ENCODE measurements around the gene ATP2C2.
"Not testable (repeated sequence)": the region's sequence is repeated elsewhere in the genome, so short reads cannot be mapped to it uniquely, and the experiment has no call there.

ATP2C2 gene

DNA sequence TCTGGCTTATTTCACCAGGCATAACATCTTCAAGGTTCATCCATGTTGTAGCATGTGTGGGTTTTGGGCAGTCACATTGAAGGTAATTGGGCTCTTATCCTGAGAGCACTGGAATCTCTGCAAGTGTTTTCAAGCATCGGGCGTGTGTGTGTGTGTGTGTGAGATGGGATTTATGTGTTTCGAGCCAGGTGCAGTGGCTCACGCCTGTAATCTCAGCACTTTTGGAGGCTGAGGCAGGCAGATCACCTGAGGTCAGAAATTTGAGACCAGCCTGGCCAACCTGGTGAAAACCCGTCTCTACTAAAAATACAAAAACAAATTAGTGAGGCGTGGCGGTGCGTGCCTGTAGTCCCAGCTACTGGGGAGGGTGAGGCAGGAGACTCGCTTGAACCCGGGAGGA is 27.7 kb downstream of the ATP2C2 start:
- DNase-seq (ENCODE audit: low read depth in 2 of 2), result not testable (repeated sequence)

DNA sequence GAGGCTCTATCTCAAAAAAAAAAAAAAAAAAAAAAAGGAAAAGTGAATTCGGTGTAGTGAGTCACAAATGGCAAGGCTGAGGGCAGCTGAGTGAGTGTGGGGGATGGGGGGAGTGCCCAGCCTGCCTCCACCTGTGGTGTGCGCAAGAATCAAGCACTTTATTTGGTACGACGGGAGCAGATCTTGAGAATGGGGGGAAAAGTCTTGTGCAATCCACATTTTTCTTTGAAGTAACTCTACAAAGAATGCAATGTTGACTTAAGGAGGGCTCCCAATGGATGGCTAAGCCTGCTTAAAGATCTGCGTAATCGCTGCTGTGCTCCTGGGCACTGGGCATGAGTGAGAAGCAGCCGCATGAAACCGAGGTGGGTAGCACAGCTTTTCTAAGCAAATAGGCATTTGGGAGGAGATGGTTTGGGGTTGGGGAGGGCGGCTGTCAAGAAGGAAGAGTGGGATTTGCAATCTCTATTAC is 28.2 kb downstream of the ATP2C2 start:
- DNase-seq (ENCODE audit: low read depth in 2 of 2), result no peak

DNA sequence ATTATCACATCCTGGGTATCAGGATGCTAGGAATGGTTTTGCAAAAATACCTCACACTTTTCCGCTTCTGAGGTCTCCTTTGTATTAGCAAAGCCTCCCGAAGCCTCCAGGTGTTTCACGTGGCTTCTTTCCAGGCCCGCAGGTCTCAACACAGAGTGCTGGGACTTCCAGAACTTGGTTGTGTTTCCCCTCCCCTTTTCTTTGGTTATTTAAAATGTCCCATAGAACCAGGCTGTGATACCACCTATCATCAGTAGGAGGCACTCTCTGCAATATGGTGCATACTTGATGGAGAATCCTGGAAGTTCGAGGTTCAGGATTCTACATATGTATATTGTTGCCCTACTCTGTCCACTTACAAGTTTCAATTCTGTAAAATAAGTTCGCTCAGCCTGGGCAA is 28.8 kb downstream of the ATP2C2 start:
- DNase-seq (ENCODE audit: low read depth in 2 of 2), result no peak

DNA sequence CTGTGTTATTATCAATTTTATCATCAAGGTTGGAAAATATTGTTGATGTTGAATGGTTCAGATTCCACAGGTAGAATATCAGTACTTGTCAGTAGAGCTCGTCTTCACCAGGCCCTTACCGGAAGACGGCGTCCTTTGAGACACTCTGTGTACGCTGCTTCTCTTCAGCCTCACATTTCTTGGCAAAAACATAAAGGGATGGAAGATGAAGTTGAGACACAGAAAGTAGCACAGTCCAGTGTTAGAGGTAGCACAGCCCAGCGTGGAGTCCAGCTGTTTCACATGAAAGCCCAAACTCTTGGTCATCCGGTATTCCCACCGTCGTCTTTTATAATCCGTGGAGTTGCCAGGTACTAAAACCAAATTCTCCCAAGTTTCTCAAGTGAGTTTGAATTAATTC is 30.4 kb downstream of the ATP2C2 start:
- DNase-seq (ENCODE audit: low read depth in 2 of 2), result no peak

DNA sequence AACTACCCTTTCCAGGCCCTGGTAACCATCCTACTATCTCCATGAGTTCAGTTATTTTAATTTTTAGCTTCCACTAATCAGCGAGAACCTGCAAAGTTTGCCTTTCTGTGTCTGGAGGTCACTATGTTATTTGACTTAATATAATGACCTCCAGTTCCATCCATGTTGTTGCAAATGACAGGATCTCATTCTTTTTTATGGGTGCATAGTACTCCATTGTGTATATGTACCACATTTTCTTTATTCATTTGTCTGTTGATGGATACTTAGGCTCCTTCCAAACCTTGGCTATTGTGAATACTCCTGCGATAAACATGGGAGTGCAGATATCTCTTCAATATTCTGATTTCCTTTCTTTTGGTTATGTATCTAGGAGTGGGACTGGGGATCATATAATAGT is 31.6 kb downstream of the ATP2C2 start:
- DNase-seq (ENCODE audit: low read depth in 2 of 2), result not testable (repeated sequence)

DNA sequence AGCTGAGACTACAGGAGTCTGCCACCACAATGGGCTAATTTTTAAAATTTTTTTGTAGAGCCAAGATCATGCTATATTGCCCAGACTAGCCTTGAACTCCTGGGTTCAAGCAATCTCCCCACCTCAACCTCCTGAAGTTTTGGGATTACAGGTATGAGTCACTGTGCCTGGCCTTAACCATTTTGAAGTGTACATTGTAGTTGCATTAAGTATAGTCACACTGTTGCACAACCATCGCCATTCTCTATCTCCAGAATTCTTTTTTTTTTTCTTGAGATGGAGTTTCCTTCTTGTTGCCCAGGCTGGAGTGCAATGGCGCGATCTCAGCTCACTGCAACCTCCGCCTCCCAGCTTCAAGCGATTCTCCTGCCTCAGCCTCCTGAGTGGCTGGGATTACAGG is 35.1 kb downstream of the ATP2C2 start:
- not testable (repeated sequence) for DNase-seq (ENCODE audit: low read depth in 2 of 2)

DNA sequence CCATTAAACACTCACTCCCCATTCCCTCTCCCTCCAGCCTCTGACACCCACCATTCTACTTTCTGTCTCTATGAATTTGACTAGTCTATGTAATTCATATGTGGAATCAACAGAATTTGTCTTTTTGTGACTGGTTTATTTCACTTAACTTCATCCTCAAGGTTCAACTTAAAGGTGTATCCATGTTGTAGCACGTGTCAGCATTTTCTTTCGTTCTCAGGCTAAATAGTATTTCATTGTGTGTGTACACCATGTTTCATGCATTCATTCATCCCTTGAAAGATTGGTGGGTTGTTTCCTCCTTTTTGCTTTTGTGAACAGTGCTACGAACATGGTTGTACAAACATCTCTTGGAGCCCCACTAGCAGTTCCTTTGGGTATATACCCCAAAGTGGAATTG is 36.0 kb downstream of the ATP2C2 start:
- no peak for DNase-seq (ENCODE audit: low read depth in 2 of 2)

DNA sequence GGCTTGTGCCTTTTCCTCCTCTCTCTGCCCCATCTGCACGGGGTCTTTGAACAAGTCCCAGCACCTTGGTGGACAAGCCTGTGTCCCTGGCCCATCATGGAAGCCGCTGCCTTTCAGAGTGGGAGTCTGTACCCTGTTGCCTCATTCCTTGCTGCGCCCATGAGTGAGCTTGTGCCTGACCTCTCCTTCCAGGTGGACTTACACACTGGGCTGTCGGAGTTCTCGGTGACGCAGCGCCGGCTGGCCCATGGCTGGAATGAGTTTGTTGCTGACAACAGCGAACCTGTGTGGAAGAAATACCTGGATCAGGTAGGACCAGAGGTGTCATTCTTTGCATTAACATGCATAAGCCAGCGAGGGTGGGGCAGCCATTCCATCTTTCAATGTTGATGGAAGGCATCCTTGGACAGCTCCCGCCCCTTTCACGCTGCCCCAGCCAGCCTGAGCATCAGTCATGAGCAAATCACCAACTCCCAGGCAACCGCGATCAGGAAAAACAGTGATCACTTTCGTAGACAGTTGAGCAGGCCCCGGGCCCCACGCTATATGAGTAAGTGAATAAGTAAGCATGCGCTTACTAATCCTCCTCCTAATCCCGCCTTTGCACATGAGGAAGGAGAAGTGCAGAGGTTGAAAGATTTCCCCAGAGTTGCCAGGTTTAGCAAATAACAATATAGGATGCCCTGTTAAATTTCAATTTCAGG is 36.8 kb downstream of the ATP2C2 start:
- DNase-seq (ENCODE audit: low read depth in 2 of 2), result no peak

DNA sequence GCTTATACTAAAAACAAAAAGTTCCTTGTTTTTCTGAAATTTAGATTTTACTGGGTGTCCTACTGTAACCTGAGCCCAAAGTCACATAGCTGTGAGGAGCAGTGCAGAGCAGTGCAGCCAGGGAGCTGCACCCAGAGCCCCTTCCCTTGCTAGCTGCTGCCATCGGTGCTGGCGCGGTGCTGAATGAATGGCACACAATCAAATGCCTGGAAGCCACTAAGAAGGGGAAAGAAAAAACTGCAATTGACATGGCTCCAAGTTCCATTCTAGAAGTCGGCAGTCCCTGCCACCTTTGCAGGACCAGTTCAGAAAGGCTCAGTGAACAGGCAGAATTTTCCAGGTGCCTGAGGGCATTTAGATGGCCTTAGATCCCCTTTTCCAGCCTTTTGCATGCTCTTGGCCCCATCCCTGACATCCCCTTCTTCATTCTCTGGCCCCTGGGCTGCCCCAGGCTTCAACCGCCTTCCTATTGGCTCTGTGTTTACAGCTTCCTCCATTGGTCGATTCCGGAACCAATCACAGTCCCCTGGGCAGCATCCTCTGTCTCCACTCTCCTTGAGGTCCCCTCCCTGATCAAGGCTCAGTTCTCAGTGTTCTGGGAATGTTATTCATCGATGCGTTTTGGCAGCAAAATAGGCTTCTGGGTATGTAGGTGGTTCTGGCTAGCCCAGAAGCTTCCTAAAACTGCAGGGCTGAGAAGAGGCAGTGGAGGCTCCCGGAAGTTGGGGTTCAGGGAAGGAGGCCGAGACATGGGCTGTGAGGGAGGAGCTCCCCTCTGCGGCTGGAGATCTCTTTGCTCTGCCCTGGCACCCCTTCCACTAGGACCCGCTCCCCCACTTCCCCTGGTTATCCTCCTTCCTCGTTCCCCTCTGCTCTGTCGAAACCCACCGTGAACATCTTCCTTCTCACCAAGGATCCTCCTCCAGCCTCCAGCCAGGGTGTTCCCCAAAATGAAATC is 37.9 kb downstream of the ATP2C2 start:
- no peak for DNase-seq (ENCODE audit: low read depth in 2 of 2)

DNA sequence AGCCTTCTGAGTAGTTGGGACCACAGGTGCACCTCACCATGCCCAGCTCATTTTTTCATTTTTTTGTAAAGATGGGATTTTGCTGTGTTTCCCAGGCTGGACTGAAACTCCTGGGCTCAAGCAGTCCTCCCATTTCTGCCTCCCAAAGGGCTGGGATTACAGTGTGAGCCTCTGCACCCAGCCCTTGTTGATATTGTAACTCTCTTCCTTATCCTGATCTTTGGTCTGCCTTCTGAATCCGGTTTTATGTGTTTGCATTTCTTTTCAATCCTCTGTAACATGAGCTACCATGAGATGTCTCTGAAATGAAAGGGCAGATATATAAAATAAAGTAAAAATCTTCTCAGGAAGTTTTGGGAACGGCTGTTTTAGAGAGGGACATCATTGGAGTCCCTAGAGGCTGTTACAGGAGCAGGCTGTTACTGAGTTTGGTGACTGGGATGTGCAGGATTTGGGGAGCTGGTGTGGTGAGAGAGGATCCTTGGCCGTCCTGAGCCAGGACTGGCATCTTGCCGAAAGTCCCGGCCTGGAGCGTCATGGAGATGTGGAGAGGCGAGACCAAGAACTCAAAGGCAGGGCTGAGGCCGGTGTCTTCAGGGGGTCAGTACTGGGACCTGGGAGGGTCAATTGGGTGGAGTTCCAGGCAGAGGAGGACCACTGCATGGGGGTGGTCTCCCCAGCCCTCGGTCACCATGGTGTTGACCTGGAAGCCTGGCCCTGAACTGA is 39.4 kb downstream of the ATP2C2 start:
- DNase-seq (ENCODE audit: low read depth in 2 of 2), result no peak

DNA sequence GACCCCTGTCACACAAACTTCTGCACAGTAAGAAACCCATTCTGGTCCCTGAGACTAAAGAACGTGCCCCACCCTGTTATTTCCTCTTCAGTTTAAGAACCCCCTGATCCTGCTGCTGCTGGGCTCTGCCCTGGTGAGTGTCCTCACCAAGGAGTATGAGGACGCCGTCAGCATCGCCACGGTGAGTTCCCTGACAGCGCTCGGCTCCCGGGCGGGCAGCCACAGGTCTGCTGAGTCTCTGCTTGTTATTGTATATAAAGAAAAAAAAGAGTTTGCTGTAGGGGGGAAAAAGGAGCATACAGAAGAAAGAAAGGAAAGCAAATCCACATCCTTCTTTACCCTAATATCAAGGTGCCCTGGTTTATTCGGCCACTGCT is 40.0 kb downstream of the ATP2C2 start:
- no peak for DNase-seq (ENCODE audit: low read depth in 2 of 2)

DNA sequence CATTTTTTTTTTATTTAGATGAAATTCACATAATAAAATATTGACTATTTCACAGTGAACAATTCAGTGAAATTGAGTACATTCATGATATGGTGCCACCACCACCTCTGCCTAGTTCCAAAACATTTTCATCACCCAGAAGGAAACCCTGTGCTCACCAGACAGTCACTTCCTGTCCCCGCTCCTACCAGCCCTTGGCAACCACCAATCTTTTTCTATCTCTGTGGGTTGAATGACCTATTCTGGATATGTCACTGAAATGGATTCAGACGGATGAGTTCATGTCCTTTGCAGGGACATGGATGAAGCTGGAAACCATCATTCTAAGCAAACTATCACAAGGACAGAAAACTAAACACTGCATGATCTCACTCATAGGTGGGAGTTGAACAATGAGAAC is 40.5 kb downstream of the ATP2C2 start:
- DNase-seq (ENCODE audit: low read depth in 2 of 2), result no peak

DNA sequence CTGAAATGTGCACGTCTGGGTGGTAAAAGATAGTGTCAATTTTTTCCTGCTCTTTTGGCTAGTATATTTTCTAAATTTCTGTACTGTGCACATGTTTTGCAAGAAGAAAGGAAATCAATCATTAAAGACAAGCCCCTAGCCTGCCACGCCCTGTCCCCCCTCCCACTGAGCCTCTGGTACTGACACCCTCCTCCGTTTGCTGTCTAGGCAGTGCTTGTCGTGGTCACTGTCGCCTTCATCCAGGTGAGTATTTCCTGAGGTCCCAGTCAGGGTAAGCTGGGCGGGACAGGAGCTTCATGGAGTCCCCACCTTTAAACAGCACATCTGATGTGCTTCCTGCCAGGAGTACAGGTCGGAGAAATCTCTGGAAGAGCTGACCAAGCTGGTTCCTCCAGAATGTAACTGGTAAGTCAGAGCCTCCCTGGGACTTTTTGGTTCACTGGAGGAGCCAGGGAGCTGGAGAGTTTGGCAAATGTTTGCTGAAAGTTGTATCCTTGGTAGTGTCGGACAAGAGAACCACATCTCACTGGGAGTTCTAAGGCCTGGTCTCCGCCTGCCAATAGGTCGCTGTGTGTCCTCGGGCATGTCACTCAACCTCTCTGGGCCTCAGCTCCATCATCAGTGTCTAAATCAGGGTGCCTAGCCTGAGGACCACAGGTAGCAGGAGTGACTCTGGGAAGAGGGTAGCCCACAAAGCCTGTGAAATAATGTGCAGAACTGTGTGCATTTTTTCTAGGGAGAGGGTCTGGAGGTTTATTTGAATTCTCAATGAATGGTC is 42.2 kb downstream of the ATP2C2 start:
- DNase-seq (ENCODE audit: low read depth in 2 of 2), result no peak

DNA sequence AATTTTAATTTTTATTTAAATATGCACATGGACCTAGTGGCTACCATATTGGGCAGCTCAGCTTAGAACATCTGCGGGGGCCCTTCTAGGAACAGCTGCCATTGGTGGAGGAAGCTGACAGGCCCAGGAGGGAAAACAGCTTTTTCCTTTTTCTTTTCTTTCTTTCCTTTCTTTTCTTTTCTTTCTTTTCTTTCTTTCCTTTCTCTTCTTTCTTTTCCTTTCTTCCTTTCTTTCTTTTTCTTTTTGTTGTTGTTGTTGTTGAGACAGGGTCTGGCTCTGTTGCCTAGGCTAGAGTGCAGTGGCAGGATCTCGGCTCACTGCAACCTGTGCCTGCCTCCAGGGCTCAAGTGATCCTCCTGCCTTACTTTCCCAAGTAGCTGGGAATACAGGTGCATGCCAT is 43.4 kb downstream of the ATP2C2 start:
- DNase-seq (ENCODE audit: low read depth in 2 of 2), result no peak

DNA sequence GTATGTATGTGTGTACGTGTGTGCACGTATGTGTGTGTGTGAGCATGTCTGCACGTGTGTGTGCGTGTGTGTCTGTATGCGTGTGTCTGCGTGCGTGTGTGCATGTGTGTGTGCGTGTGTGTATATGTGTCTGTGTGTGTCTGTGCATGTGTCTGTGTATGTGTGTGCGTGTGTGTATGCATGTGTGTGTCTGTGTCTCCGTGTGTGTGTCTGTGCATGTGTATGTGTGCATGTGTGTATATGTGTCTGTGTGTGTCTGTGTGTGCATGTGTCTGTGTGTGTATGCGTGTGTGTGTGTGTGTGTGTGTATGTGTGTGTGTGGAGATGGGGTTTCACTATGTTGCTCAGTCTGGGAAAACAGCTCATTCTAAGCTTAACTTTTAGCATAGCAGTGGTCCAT is 43.9 kb downstream of the ATP2C2 start:
- no peak for DNase-seq (ENCODE audit: low read depth in 2 of 2)

DNA sequence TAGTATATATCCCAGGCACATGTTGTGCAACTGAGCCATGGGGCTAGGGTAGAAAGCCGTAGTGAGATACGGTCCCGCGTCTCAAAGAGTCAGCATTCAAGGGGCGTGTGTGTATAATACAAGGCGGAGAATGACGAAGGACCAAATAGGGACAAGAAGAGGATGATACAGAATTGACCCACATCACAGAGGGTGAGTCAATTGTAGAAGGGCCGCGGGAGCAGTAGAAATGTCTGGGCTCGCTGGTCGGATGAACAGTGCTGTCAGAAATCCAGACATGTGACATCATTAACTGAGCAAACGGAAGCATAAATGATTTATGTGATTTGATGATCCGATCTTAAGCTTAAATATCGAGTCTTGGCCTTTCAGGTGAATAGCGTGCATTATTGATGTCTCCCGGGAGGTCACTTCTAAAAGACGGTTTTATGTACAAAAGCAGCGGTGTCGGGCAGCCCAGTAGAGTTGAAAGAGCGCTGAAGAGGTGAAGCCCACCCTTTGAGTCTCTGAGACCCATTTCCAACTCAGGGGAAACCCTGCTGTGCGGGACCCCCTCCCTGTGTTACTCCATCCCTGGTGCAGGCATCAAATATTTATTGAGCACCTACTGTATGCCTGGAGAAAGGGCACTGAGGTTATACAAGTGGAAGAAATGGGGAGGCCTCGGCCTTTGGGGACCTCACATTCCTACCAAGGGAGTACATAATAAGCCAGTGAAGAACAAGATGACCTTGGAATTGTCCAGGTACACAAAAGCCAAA is 45.1 kb downstream of the ATP2C2 start:
- no peak for DNase-seq (ENCODE audit: low read depth in 2 of 2)

DNA sequence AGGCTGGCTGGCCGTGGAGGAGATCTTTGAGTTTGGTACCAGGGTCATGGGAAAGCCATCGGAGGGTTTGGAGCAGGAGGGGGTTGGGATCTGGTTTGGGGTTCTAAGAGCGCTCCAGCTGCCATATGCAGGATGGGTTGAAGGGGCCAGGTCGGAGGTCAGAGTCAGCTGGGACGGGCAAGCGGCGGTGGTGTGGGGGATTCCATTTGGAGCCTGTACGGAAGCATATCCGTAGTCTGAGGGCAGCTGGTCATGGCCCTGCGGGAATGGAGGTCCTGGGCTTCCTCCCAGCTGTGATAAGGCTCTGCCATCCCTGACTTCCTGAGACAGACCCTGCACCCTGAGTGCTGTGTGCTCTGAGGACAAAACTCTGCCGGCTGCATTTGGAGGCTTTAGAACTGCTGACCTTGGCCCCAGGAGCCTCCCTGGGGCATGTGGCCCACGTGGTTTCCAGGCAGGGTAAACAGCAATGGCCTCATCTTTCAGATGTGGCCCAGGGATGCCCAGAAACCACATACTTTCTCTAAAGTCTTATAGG is 46.5 kb downstream of the ATP2C2 start:
- no peak for DNase-seq (ENCODE audit: low read depth in 2 of 2)

DNA sequence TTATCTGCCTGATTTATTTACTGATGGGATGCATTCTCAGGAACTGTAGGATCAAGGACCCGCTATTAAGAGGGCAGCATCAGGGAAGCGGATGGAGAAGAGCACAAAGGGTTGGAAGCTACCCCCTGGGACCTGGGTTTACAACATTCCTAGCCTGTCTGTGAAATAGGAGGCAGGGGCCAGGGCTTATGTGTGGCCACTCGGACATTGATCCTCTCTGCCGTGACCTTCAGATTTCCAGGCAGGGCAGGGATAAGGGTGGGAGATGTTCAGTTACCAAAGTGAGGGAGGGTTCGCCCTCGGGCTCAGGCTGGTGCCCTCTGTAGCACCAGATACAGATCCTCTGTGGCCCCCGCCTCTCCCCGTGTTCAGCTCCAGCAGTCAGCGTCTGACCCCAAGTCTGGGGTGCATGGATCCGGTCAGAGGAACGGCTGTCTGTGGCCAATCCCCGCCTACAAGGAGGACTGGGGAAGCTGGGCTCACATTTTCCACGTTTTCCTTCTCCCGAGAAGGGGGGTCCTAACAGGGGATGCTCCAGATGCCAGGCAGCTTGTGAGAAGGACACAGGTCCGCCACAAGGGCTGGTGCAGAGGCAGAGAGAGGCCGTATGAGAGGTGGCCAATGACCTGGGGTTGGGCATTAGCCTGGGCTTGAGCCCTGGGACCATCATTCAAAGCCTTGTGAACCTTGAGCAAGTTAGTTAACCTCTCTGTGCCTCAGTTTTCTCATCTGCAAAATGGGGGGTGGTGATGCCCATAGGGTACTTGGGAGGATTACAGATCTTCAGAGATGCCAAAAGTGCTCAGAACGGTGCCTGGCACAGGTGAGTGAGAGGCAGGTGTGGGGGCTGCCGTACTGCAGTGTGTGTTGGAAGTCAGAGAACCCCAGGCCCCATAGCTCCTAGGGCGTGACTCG is 48.3 kb downstream of the ATP2C2 start:
- DNase-seq (ENCODE audit: low read depth in 2 of 2), result no peak

DNA sequence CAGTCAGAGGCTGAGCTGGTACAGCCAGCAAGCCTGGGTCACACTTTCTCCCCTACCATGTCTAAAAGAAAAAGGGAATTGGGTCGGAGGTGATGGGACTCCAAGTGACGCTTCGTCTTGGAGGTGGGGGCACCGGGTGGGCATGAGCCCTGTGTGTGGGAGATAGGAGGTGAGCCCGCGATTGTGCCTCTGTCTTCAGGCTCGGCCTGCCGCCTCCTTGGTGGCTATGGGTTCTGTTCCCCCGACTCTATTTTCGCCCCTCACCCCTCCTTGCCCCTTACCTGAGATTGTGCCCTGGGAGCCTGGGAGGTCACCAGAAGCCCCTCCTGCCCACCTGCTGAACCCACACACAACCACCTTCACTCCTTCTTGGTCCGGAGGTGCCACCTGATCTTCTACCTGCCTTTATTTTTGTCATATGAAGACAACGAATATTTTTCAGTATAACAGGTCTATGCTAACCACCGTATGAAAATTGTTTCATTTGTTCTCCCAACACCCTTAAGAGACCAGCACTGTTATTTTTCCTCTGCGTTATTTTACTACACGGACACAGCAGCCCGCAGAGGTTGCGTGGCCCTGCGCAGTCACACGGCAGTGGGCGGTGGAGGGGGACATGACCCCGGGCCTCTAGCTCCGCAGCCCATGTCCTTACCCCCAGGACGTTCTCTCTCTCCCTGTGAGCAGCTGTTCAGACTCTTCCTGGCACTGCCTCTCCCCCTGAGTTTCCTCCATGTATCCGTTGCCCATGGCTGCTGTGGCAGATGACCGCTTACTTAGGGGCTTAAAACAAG is 49.9 kb downstream of the ATP2C2 start:
- DNase-seq (ENCODE audit: low read depth in 2 of 2), result no peak

Data from stimulated activated CD4-positive, alpha-beta T cell treated with anti-CD3 and anti-CD28 coated beads, Interleukin-4, amount 100 ng/mL, for 48 hours (primary cell).